Suprapubic skin (tissue), 4 donors: ENCODE results near the gene OCRL. TPM values are rescaled to one million over a fixed set of nuclear protein-coding genes. Genes with fewer than 3 reads are reported as not detected.

ENCODE experiments used
- DNase-seq, 2 donors: peaks; one replicate each; pipeline ENCODE4 v3.0.0-alpha.2; 2019; ENCODE audit warnings: low spot score in 2 of 2
- H3K27ac ChIP-seq: fragments of 200-600 bp; sonication (generic); one replicate; pipeline ENCODE4 v1.5.1; 2019
- H3K27me3 ChIP-seq: fragments of 200-600 bp; sonication (generic); one replicate; pipeline ENCODE4 v1.5.1; 2019
- H3K36me3 ChIP-seq: fragments of 200-600 bp; sonication (generic); one replicate; pipeline ENCODE4 v1.5.1; 2019
- H3K4me1 ChIP-seq: fragments of 200-600 bp; sonication (generic); one replicate; pipeline ENCODE4 v1.5.1; 2019
- H3K4me3 ChIP-seq: fragments of 200-600 bp; sonication (generic); one replicate; pipeline ENCODE4 v1.5.1; 2019; ENCODE audit warnings: mild to moderate bottlenecking
- H3K9me3 ChIP-seq: fragments of 200-600 bp; sonication (generic); one replicate; pipeline ENCODE4 v1.5.1; 2019
- EP300 ChIP-seq: sonication (generic); formaldehyde crosslinking; IDR thresholded peaks from one replicate; pipeline ENCODE4 v1.6.1; 2017; ENCODE audit warnings: antibody characterized with exemption
- POLR2A ChIP-seq, 2 donors: fragments of 450-650 bp; IDR thresholded peaks; one replicate each; pipeline ENCODE4 v1.6.1; 2017; ENCODE audit warnings: antibody characterized with exemption in 2 of 2, mild to moderate bottlenecking in 2 of 2, moderate library complexity in 2 of 2
- POLR2AphosphoS5 ChIP-seq, 3 donors: sonication (generic); formaldehyde crosslinking; IDR thresholded peaks; one replicate each; pipeline ENCODE4 v1.6.1; 2017; ENCODE audit warnings: antibody characterized with exemption in 3 of 3
- WGBS: methylation state at CpG from one replicate; pipeline ENCODE4 v1.1.5; 2018; 5-methylcytosine and 5-hydroxymethylcytosine counted together
- total RNA-seq, 4 donors: library from RNA; depleted of rRNA; stranded (reverse); fragments of >200 nt; gene quantifications; one replicate each; pipeline ENCODE4 v1.1.0, GENCODE V29; 2016
- TF ChIP-seq, protein P1 (sequence below), 2 donors: fragments of 200-600 bp in 1 of 2; fragments of 450-650 bp in 1 of 2; sonication (generic) in 1 of 2; IDR thresholded peaks; one replicate each; pipeline ENCODE4 v1.5.1; 2016 to 2019; ENCODE audit warnings: antibody characterized with exemption in 2 of 2, mild to moderate bottlenecking in 1 of 2, moderate library complexity in 1 of 2

Gene OCRL
- total RNA-seq, 4 donors from 2014 or later: 15.0 to 35.4 (median 16.3) TPM

GRCh38 chrX:129641469-129641868, 101.4 kb downstream of the OCRL start:
- Histone ChIP-seq H3K9me3 (no peaks in the 10 kb centered on the region), H3K36me3 (no peaks in the 10 kb centered on the region), H3K4me1 (no peaks in the 10 kb centered on the region), H3K4me3 (no peak overlapping the region), H3K27ac (no peak overlapping the region), H3K27me3 (no peaks in the 10 kb centered on the region)
- DNase-seq: no peak
- TF ChIP-seq POLR2A (IDR thresholded peaks at IDR 0.05): no peak
- TF ChIP-seq POLR2AphosphoS5 (IDR thresholded peaks at IDR 0.05): no peak
- TF ChIP-seq EP300: no peak
- TF ChIP-seq, protein P1, sequence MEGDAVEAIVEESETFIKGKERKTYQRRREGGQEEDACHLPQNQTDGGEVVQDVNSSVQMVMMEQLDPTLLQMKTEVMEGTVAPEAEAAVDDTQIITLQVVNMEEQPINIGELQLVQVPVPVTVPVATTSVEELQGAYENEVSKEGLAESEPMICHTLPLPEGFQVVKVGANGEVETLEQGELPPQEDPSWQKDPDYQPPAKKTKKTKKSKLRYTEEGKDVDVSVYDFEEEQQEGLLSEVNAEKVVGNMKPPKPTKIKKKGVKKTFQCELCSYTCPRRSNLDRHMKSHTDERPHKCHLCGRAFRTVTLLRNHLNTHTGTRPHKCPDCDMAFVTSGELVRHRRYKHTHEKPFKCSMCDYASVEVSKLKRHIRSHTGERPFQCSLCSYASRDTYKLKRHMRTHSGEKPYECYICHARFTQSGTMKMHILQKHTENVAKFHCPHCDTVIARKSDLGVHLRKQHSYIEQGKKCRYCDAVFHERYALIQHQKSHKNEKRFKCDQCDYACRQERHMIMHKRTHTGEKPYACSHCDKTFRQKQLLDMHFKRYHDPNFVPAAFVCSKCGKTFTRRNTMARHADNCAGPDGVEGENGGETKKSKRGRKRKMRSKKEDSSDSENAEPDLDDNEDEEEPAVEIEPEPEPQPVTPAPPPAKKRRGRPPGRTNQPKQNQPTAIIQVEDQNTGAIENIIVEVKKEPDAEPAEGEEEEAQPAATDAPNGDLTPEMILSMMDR (IDR thresholded peaks at IDR 0.05): no peak
- 78% methylated on average over 3 of the region's 3 CpGs for WGBS

- TF ChIP-seq, protein P1 (IDR thresholded peaks at IDR 0.05): no peak
- Histone ChIP-seq H3K27ac (no peak overlapping the region), H3K27me3 (no peaks in the 10 kb centered on the region), H3K4me1 (no peaks in the 10 kb centered on the region), H3K4me3 (no peak overlapping the region), H3K36me3 (no peaks in the 10 kb centered on the region), H3K9me3 (no peaks in the 10 kb centered on the region)
- DNase-seq: no peak
- WGBS: 96% methylated on average over 3 of the region's 3 CpGs
Observed at GRCh38 chrX:129641941-129642340, 101.9 kb downstream of the OCRL start.

Other genes starting within 250 kb of the OCRL start
- gene SMARCA1, start 16.8 kb upstream of the OCRL start, total RNA-seq: 10 to 100 TPM in 1 of 4 donors, 1 to 10 TPM in 3; 7.6 to 18.8 (median 8.1) TPM
- gene APLN, start 114.7 kb downstream of the OCRL start, total RNA-seq: under 1 TPM; 0.13 to 0.38 (median 0.29) TPM
- gene XPNPEP2, start 198.7 kb downstream of the OCRL start, total RNA-seq: 1 to 10 TPM in 3 of 4 donors, under 1 TPM in 1; 0.83 to 6.1 (median 2.4) TPM
- gene SASH3, start 239.7 kb downstream of the OCRL start, total RNA-seq: 1 to 10 TPM in 3 of 4 donors, under 1 TPM in 1; 0.34 to 3.3 (median 1.7) TPM